K562 (cell line): Measurements from ENCODE around the gene SHFL. TPM values are rescaled to one million over a fixed set of nuclear protein-coding genes. Genes with fewer than 3 reads are reported as not detected.

Source experiments
- ATAC-seq: fragments of 200-7000 bp; cut with Tn5 transposase; 3 replicates; pipeline ENCODE4 v1.9.1; 2020; ENCODE audit warnings: moderate library complexity
- BruUV-seq: library from RNA; stranded (reverse); fragments of 400-500 nt; replicated peaks from 2 replicates; lab custom pipeline; 2021; lab: Mats Ljungman, UMichigan
- CTCF ChIA-PET: fragments of 300-600 bp; formaldehyde crosslinking; extraction: SDS; loops from one replicate; lab custom pipeline; 2021; ENCODE audit warnings: low intra/inter-chr PET ratio; lab: Yijun Ruan, JAX
- POLR2A ChIA-PET: fragments of 300-600, 350-650 bp; sonication (Branson Sonifier 250); formaldehyde crosslinking; extraction: SDS; loops from one replicate; lab custom pipeline; 2021; ENCODE audit warnings: antibody characterized with exemption, inconsistent platforms; lab: Yijun Ruan, JAX
- DNase-seq, 4 experiments: peaks; one replicate each; pipeline versions ENCODE4 v3.0.0 to v3.0.0-alpha.2; 2011 to 2018; ENCODE audit warnings: low spot score in 3 of 4, mixed read lengths in 3 of 4; ENCODE audit errors: extremely low read depth in 1 of 4
- FAIRE-seq: peaks from 2 replicates; lab custom pipeline; 2011; peaks lifted over from hg19 to GRCh38; lab: Jason Lieb, UNC
- H2AFZ ChIP-seq: 2 replicates; pipeline ENCODE4 v1.6.0; 2011; ENCODE audit warnings: low read depth, low read length, control low read depth, inconsistent platforms
- H3K27ac ChIP-seq: fragments of 200-600 bp; 3 replicates; pipeline ENCODE4 v1.8.0; 2011; ENCODE audit warnings: low read depth, mild to moderate bottlenecking, control low read depth, inconsistent platforms, low read length, moderate library complexity, mixed read lengths; ENCODE audit errors: extremely low read depth
- H3K27me3 ChIP-seq, 2 experiments: fragments of 300-600 bp in 1 of 2; 2 replicates in 1 of 2; 3 replicates in 1 of 2; pipeline versions ENCODE4 v1.6.0 to v1.8.0; 2011; ENCODE audit warnings: inconsistent platforms in 2 of 2, low read length in 2 of 2, mild to moderate bottlenecking in 1 of 2, mixed read lengths in 1 of 2, moderate library complexity in 1 of 2; ENCODE audit not compliant: control insufficient read depth in 2 of 2, insufficient read depth in 2 of 2
- H3K36me3 ChIP-seq: fragments of 300-600 bp; 3 replicates; pipeline ENCODE4 v1.8.0; 2011; ENCODE audit warnings: mild to moderate bottlenecking, low read length, inconsistent platforms; ENCODE audit not compliant: control insufficient read depth, insufficient read depth
- H3K4me1 ChIP-seq, 2 experiments: fragments of 200-600 bp in 1 of 2; replicated peaks in 1 of 2; 2 replicates in 1 of 2; 3 replicates in 1 of 2; pipeline versions ENCODE4 v1.5.1 to v1.8.0; 2011; ENCODE audit warnings: inconsistent platforms in 2 of 2, low read length in 2 of 2, mild to moderate bottlenecking in 1 of 2, mixed read lengths in 1 of 2, moderate library complexity in 1 of 2; ENCODE audit not compliant: control insufficient read depth in 2 of 2, insufficient read depth in 2 of 2
- H3K4me2 ChIP-seq: 2 replicates; pipeline ENCODE4 v1.6.1; 2011; ENCODE audit warnings: low read length, control low read depth, inconsistent platforms, mixed read lengths; ENCODE audit not compliant: insufficient read depth
- H3K4me3 ChIP-seq: fragments of 200-600 bp; sonication (generic), shearing (Covaris generic); 2 replicates; pipeline ENCODE4 v1.5.1; 2016; ENCODE audit warnings: control low read depth, inconsistent platforms
- H3K79me2 ChIP-seq: fragments of 200-600 bp; 3 replicates; pipeline ENCODE4 v1.8.0; 2011; ENCODE audit warnings: low read length, inconsistent platforms; ENCODE audit not compliant: control insufficient read depth, insufficient read depth
- H3K9ac ChIP-seq, 2 experiments: 2 replicates each; pipeline versions ENCODE4 v1.6.0 to v1.6.1; 2011; ENCODE audit warnings: low read depth in 2 of 2, low read length in 2 of 2, control low read depth in 1 of 2, inconsistent platforms in 1 of 2, mild to moderate bottlenecking in 1 of 2, mixed read lengths in 1 of 2; ENCODE audit not compliant: insufficient read depth in 1 of 2
- H3K9me1 ChIP-seq: one replicate; pipeline ENCODE4 v1.6.0; 2011; ENCODE audit warnings: inconsistent platforms, mild to moderate bottlenecking, low read length, moderate library complexity; ENCODE audit not compliant: control insufficient read depth, insufficient read depth
- H3K9me3 ChIP-seq: replicated peaks from 2 replicates; pipeline ENCODE4 v1.5.1; 2011; ENCODE audit warnings: low read depth, low read length, inconsistent platforms; ENCODE audit not compliant: control insufficient read depth, insufficient read depth
- H4K20me1 ChIP-seq: replicated peaks from 2 replicates; pipeline ENCODE4 v1.6.1; 2011; ENCODE audit warnings: low read length, inconsistent platforms, mixed read lengths; ENCODE audit not compliant: control insufficient read depth, insufficient read depth
- DMBX1 ChIP-seq: fragments of 250-450 bp; sonication (Bioruptor Pico); IDR thresholded peaks from 2 replicates; pipeline ENCODE4 v1.8.0; 2022; ENCODE audit warnings: inconsistent platforms, mild to moderate bottlenecking, moderate library complexity, borderline replicate concordance
- DNMT1 ChIP-seq: fragments of 450-650 bp; IDR thresholded peaks from 2 replicates; pipeline ENCODE4 v1.6.1; 2016; ENCODE audit warnings: antibody characterized with exemption, mild to moderate bottlenecking
- FOXP4 ChIP-seq: sonication (generic); formaldehyde crosslinking; IDR thresholded peaks from 2 replicates; pipeline ENCODE4 v1.8.0; 2022; ENCODE audit warnings: mild to moderate bottlenecking, missing genetic modification reagents, borderline replicate concordance
- GTF2F1 ChIP-seq: IDR thresholded peaks from 2 replicates; pipeline ENCODE4 v1.6.1; 2011; ENCODE audit warnings: low read depth, low read length, improper control_type of control experiment
- HMG20B ChIP-seq: fragments of 250-450 bp; sonication (Bioruptor Pico); IDR thresholded peaks from 2 replicates; pipeline ENCODE4 v1.5.0; 2021; ENCODE audit warnings: mild to moderate bottlenecking
- KLF6 ChIP-seq: fragments of 250-450 bp; sonication (Bioruptor Pico); IDR thresholded peaks from 2 replicates; pipeline ENCODE4 v1.4.0; 2020; ENCODE audit warnings: mild to moderate bottlenecking, moderate library complexity, borderline replicate concordance
- POLR2AphosphoS5 ChIP-seq: IDR thresholded peaks from 2 replicates; pipeline ENCODE4 v1.6.1; 2011; ENCODE audit warnings: mild to moderate bottlenecking, low read depth, low read length, moderate library complexity; ENCODE audit not compliant: control insufficient read depth, insufficient read depth
- POLR2G ChIP-seq: fragments of 200-400 bp; formaldehyde crosslinking; IDR thresholded peaks from 2 replicates; pipeline ENCODE4 v1.6.1; 2017; ENCODE audit warnings: low read depth, mild to moderate bottlenecking, antibody characterized with exemption, low read length, moderate library complexity
- RBM22 ChIP-seq: fragments of 200-400 bp; formaldehyde crosslinking; IDR thresholded peaks from 2 replicates; pipeline ENCODE4 v1.6.1; 2018; ENCODE audit warnings: low read length, low read depth; ENCODE audit not compliant: poor library complexity, severe bottlenecking
- YY1 ChIP-seq, 3 experiments: IDR thresholded peaks; 2 replicates each; pipeline ENCODE4 v1.6.1; 2011; ENCODE audit warnings: low read length in 2 of 3, mild to moderate bottlenecking in 2 of 3, moderate library complexity in 2 of 3, borderline replicate concordance in 1 of 3, control low read depth in 1 of 3, low read depth in 1 of 3; ENCODE audit not compliant: insufficient read depth in 3 of 3, insufficient replicate concordance in 2 of 3, control insufficient read depth in 1 of 3, insufficient read length in 1 of 3; ENCODE audit errors: extremely low read depth in 1 of 3
- WGBS: fragments of 100-300 bp; shearing (Covaris generic); methylation state at CpG from one replicate; pipeline ENCODE4 v1.1.6; 2016; ENCODE audit warnings: low coverage, mixed read lengths; ENCODE audit not compliant: insufficient coverage; ENCODE audit errors: missing lambda C conversion rate; 5-methylcytosine and 5-hydroxymethylcytosine counted together
- in situ Hi-C: fragments of 300-500 bp; cut with MboI; formaldehyde crosslinking; loops from 4 replicates; pipeline ENCODE4 v1.15.0; 2018; ENCODE audit warnings: inconsistent platforms, mixed read lengths
- intact Hi-C: fragments of 100-400 bp; cut with micrococcal nuclease; formaldehyde crosslinking; loops from 2 replicates; pipeline ENCODE4 v1.14.2; 2022
- polyA plus RNA-seq, 8 experiments: library from polyadenylated mRNA; depleted of rRNA in 4 of 8; stranded (reverse) in 5 of 8; unstranded in 3 of 8; fragments of >200 nt; fragmentation: Nextera tagmentation in 2 of 8; fragmentation: Illumina TruSeq in 1 of 8; extraction: Ambion mirVana in 2 of 8; extraction: Trizol in 1 of 8; gene quantifications; 2 replicates each; pipeline versions ENCODE4 v1.2.1 to v1.2.3, GENCODE V29; 2011 to 2014; ENCODE audit warnings: inconsistent platforms in 1 of 8, missing spikeins in 1 of 8
- total RNA-seq, 7 experiments: library from RNA; depleted of rRNA in 6 of 7; stranded (reverse); fragments of >200 nt in 6 of 7; fragmentation: Illumina TruSeq in 2 of 7; extraction: Trizol in 2 of 7; gene quantifications; 2 replicates each; pipeline versions ENCODE4 v1.2.1 to v1.2.3, GENCODE V29; 2011 to 2021; ENCODE audit warnings: low replicate concordance in 1 of 7

SHFL gene
- total and polyA plus RNA-seq, 9 of the 15 experiments (the other 6 are each of a cell fraction or from before 2014, with no cell fraction given): 1.5 to 25.7 (median 13.0) TPM

GRCh38 chr19:10136936-10137335, 50.8 kb downstream of the SHFL start:
- ChIA-PET CTCF (no interaction called here), POLR2A (interaction anchor here (1.3 kb wide), 1 partner anchor 12 kb away, joined by 4 read pairs; no protein-coding TSS in a partner anchor)
- TF ChIP-seq KLF6 (CRISPR knock-in tag) (no peak), POLR2G (peak; percentile 48)
- 95% methylated on average over 12 of the region's 14 CpGs for WGBS
- Histone ChIP-seq H3K27me3 (no peaks in the 10 kb centered on the region), H4K20me1 (peaks cover 3% of the 10 kb centered on the region; the same call in 1 of the 2 replicates), H3K9ac (no peak overlapping the region; a peak in 1 of 4 replicates), H3K4me3 (no peak overlapping the region), H3K9me3 (no peaks in the 10 kb centered on the region), H3K4me1 (peaks cover 0 to 16% of the 10 kb centered on the region in 2 experiments; a peak in 1 of 5 replicates), H3K27ac (no peak overlapping the region), H2AFZ (no peak overlapping the region), H3K4me2 (no peak overlapping the region), H3K36me3 (peaks cover 98% of the 10 kb centered on the region), H3K79me2 (no peaks in the 10 kb centered on the region), H3K9me1 (no peaks in the 10 kb centered on the region)
- ATAC-seq (no peak), DNase-seq (no peak), FAIRE-seq (no peak)
- intact Hi-C loops (no loop called here), in situ Hi-C loops (no loop called here)
- no TSS peak for BruUV-seq

GRCh38 chr19:10137751-10138682, 51.9 kb downstream of the SHFL start:
- ChIA-PET POLR2A (interaction anchor here (0.7 to 1.4 kb wide), 2 partner anchors 22 to 39 kb away, joined by 3 read pairs; no protein-coding TSS in a partner anchor), CTCF (no interaction called here)
- H3K9ac ChIP-seq: no peak overlapping the region; a peak in 1 of 4 replicates

More at GRCh38 chr19:10137751-10138682, 51.9 kb downstream of the SHFL start:
- FAIRE-seq: no peak
- intact Hi-C loops: no loop called here
- no peaks in the 10 kb centered on the region for H3K27me3 ChIP-seq
- no peaks in the 10 kb centered on the region for H3K9me3 ChIP-seq
- TF ChIP-seq POLR2AphosphoS5: 0 out of 2 replicates have a peak, but pooled peaks have one; percentile 18
- no peak for TF ChIP-seq DMBX1 (CRISPR knock-in tag)
- no peak for TF ChIP-seq YY1 (IDR thresholded peaks at IDR 0.05; ENCODE audit: borderline replicate concordance in 1 of 3, control insufficient read depth in 1 of 3, extremely low read depth in 1 of 3, insufficient read depth in 3 of 3, insufficient read length in 1 of 3, insufficient replicate concordance in 2 of 3, low read depth in 1 of 3, low read length in 2 of 3)
- no peak for TF ChIP-seq DNMT1
- peak; percentile 66 for TF ChIP-seq POLR2G
- TF ChIP-seq FOXP4 (CRISPR knock-in tag): no peak
- no peak for TF ChIP-seq HMG20B (CRISPR knock-in tag)
- no peak for TF ChIP-seq GTF2F1
- peak; percentile 44 for TF ChIP-seq RBM22
- H3K36me3 ChIP-seq: peaks cover 98% of the 10 kb centered on the region
- no TSS peak for BruUV-seq
- H3K9me1 ChIP-seq: no peaks in the 10 kb centered on the region
- no peak overlapping the region for H3K4me2 ChIP-seq
- WGBS: 92% methylated on average over 21 of the region's 38 CpGs
- no peak overlapping the region for H3K27ac ChIP-seq
- H2AFZ ChIP-seq: no peak overlapping the region
- DNase-seq: no peak
- no peaks in the 10 kb centered on the region for H3K79me2 ChIP-seq
- in situ Hi-C loops: no loop called here
- H4K20me1 ChIP-seq: peaks cover 5% of the 10 kb centered on the region; the same call in 1 of the 2 replicates
- no peak for ATAC-seq
- peaks cover 0 to 16% of the 10 kb centered on the region in 2 experiments; a peak in 1 of 5 replicates for H3K4me1 ChIP-seq
- H3K4me3 ChIP-seq: no peak overlapping the region
